Ascending aorta (tissue), 2 donors: ENCODE results near the gene MTF2. TPM values are rescaled to one million over a fixed set of nuclear protein-coding genes. Genes with fewer than 3 reads are reported as not detected.
"Not testable (repeated sequence)": the region's sequence is repeated elsewhere in the genome, so short reads cannot be mapped to it uniquely, and the experiment has no call there.

Source experiments
- DNase-seq, 2 donors: peaks; one replicate each; pipeline ENCODE4 v3.0.0-alpha.2; 2019; ENCODE audit warnings: low spot score in 2 of 2
- H3K27ac ChIP-seq, 2 donors: fragments of 200-600 bp; sonication (generic); one replicate each; pipeline ENCODE4 v1.5.1; 2016 to 2017; ENCODE audit warnings: mild to moderate bottlenecking in 1 of 2
- H3K27me3 ChIP-seq: fragments of 200-600 bp; sonication (generic); one replicate; pipeline ENCODE4 v1.5.1; 2017
- H3K36me3 ChIP-seq, 2 donors: fragments of 200-600 bp; sonication (generic); one replicate each; pipeline ENCODE4 v1.5.1; 2016
- H3K4me1 ChIP-seq, 2 donors: fragments of 200-600 bp; sonication (generic); one replicate each; pipeline ENCODE4 v1.5.1; 2016 to 2017; ENCODE audit warnings: mild to moderate bottlenecking in 1 of 2
- H3K4me3 ChIP-seq, 2 donors: fragments of 200-600 bp; sonication (generic); one replicate each; pipeline ENCODE4 v1.5.1; 2016 to 2017; ENCODE audit warnings: mild to moderate bottlenecking in 1 of 2
- H3K9me3 ChIP-seq, 2 donors: fragments of 200-600 bp; sonication (generic); one replicate each; pipeline ENCODE4 v1.5.1; 2016
- intact Hi-C: fragments of 100-400 bp; cut with DNase I; formaldehyde crosslinking; loops from one replicate; pipeline ENCODE4 v1.15.1; 2023
- total RNA-seq: library from RNA; depleted of rRNA; stranded (reverse); fragments of >200 nt; gene quantifications from one replicate; pipeline ENCODE4 v1.1.0, GENCODE V29; 2016
- TF ChIP-seq, protein P1 (sequence below), 3 experiments: fragments of 200-600 bp in 2 of 3; fragments of 450-650 bp in 1 of 3; sonication (generic) in 2 of 3; IDR thresholded peaks; one replicate each; pipeline ENCODE4 v1.5.1; 2016 to 2019; ENCODE audit warnings: antibody characterized with exemption in 3 of 3, mild to moderate bottlenecking in 1 of 3, moderate library complexity in 1 of 3

MTF2 gene
- total RNA-seq: 2.3 TPM

DNA sequence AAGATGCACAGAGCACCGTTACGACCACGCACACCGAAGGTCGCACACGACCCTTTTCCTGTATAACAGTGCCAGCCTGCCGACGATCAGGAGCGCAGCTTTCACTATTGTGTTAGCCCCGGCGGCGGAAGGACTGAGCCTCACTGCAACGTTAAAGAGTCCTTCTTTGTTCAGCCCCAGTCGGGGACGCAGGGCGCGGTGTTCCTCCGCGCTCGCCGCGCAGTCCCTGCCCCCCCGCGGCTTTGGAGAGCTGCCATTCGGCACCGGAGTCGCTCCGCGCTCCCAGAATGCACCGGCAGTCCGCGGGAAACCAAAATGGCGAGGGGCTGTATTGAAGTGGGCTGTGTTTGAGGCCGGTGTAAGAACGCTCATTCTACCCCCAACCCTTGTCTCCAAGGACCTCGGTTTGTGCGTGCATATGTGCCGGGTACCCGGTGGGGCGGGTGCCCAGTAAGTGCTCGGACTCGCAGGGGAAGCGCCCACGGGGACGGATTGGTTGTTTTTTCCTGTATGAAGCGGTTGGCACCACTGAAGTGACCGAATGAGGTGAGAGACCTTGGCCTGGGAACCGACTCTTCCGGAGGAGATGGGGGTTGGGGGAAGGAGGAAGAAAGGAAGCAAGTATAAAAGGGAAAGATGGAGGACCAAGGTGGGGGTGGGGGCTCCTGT is at the start of gene MTF2:
Gene MTF2, plus strand, starts transcription at position 298 of the 669 bp plus-strand sequence. Its CDS starts 244 bp downstream, at position 542.
- no peaks in the 10 kb centered on the region for H3K9me3 ChIP-seq
- H3K4me3 ChIP-seq: peak within 1 kb of the TSS; percentile 78 to 89
- peak within 1 kb of the TSS; percentile 23 to 56 for H3K27ac ChIP-seq
- DNase-seq: peak; percentile 53 to 94
- H3K4me1 ChIP-seq: peaks cover 0 to 16% of the 10 kb centered on the region in 2 donors
- TF ChIP-seq, protein P1, sequence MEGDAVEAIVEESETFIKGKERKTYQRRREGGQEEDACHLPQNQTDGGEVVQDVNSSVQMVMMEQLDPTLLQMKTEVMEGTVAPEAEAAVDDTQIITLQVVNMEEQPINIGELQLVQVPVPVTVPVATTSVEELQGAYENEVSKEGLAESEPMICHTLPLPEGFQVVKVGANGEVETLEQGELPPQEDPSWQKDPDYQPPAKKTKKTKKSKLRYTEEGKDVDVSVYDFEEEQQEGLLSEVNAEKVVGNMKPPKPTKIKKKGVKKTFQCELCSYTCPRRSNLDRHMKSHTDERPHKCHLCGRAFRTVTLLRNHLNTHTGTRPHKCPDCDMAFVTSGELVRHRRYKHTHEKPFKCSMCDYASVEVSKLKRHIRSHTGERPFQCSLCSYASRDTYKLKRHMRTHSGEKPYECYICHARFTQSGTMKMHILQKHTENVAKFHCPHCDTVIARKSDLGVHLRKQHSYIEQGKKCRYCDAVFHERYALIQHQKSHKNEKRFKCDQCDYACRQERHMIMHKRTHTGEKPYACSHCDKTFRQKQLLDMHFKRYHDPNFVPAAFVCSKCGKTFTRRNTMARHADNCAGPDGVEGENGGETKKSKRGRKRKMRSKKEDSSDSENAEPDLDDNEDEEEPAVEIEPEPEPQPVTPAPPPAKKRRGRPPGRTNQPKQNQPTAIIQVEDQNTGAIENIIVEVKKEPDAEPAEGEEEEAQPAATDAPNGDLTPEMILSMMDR (IDR thresholded peaks at IDR 0.05): no peak
- intact Hi-C loops: loop anchor here (1.0 to 2.0 kb wide), 3 partner anchors 101 to 266 kb away; partner anchors contain the start of genes CCDC18, DIPK1A, DR1 and TMED5
- H3K27me3 ChIP-seq: no peaks in the 10 kb centered on the region
- no peaks in the 10 kb centered on the region for H3K36me3 ChIP-seq

DNA sequence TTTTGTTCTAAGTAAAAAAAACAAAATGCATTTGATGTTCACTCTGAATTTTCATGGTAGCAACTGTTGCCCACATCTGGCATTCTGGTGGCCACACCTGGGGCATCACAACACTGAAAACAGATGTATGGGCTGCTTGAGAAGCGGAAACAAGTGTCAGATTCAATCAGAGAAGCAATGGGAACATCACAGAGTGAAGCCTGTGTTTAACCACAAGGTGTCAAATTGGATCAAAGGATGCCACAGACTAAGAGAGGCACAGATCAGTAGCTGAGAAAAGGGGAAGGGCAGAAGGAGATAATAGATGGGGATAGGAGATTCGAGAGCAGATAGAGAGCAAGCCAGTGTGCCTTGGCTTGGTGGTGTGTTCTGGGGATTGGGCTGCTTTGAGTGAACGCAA is 49.8 kb upstream of the MTF2 start:
- Histone ChIP-seq H3K27me3 (no peaks in the 10 kb centered on the region), H3K4me1 (no peaks in the 10 kb centered on the region), H3K27ac (no peak overlapping the region), H3K4me3 (no peak overlapping the region), H3K36me3 (no peaks in the 10 kb centered on the region), H3K9me3 (no peaks in the 10 kb centered on the region)
- no peak for DNase-seq
- TF ChIP-seq, protein P1 (IDR thresholded peaks at IDR 0.05): no peak
- intact Hi-C loops: loop anchor here (10.0 kb wide), 1 partner anchor 155 kb away; the partner anchor contains the start of genes CCDC18 and TMED5

DNA sequence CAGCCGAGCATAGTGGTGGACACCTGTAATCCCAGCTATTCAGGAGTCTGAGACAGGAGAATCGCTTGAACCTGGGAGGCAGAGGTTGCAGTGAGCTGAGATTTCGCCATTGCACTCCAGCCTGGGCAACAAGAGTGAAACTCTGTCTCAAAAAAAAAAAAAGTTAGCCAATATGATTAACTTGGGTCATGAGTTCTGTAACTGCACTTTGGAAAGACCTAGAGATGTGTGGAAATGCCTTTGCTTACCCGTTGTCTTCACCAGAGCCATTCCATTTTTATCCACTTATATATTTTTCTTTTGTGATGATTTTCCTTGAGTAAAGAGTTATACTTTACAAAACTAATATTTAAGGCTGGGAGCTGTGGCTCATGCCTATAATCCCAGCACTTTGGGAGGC is 48.9 kb upstream of the MTF2 start:
- H3K4me3 ChIP-seq, H3K4me1 ChIP-seq, DNase-seq, H3K9me3 ChIP-seq, intact Hi-C loops, H3K27me3 ChIP-seq, H3K27ac ChIP-seq, H3K36me3 ChIP-seq: not testable (repeated sequence)

DNA sequence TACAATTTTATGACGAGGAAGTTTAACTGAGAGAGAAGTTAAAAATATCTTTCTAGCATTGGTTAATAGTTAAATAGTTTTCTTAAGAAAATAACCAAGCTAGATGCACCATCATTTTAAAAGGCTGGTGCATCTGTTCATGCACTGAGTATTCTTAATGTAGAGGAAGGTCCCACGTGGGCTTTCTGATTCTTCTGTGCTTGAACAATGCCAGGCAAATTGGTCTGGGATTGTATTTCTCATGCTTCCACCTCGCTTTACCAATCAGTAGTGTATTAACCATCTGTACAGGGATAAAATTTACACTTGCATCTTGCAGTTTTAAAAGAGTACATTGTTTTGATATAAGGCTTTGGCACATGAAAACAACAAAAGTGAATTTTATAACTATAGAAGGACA is 47.4 kb upstream of the MTF2 start:
- Histone ChIP-seq H3K4me3 (no peak overlapping the region), H3K27ac (no peak overlapping the region), H3K9me3 (no peaks in the 10 kb centered on the region), H3K4me1 (no peaks in the 10 kb centered on the region), H3K27me3 (no peaks in the 10 kb centered on the region), H3K36me3 (no peaks in the 10 kb centered on the region)
- TF ChIP-seq, protein P1 (IDR thresholded peaks at IDR 0.05): no peak
- no peak for DNase-seq
- intact Hi-C loops: no loop called here

DNA sequence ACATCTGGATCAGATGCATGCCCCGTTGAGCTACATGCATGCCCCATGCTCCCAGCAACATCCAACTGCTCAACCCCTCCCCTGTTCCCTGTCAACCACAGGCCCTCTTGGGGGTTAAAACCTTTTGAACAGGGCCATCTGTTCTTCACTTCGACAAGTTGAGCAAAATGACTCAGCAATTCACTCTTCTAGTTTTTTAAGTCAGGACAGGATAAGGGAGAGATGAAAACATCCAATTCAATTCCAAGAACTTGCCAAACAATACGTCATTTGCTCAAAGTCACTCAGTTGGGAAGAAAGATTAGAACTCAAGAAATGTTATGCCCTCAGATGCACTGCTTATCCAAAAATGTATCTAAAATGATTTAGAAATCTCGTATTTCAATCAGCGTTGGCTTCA is 46.1 kb upstream of the MTF2 start:
- no peaks in the 10 kb centered on the region for H3K36me3 ChIP-seq
- no peaks in the 10 kb centered on the region for H3K9me3 ChIP-seq
- H3K27me3 ChIP-seq: no peaks in the 10 kb centered on the region
- intact Hi-C loops: no loop called here
- H3K4me3 ChIP-seq: no peak overlapping the region
- TF ChIP-seq, protein P1 (IDR thresholded peaks at IDR 0.05): no peak
- H3K27ac ChIP-seq: no peak overlapping the region
- H3K4me1 ChIP-seq: no peaks in the 10 kb centered on the region
- no peak for DNase-seq

DNA sequence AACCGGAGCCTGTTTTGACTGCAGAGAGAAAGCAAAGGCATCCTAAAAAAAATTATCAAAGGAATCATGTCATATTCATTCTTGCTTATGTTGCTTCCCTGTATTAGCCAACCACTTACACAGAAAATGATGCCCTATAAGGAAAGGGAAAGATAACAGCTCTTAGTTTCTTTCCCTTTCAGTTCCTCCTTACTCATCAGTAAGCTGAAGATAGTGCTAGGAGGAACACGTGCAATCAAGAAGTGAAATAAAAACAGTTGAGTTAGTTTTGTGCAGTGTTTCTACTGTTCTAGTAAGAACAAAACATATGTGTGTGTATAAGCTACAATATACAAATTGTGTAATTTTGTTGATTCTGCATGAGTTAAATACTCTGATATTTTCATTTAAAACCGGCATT is 45.3 kb upstream of the MTF2 start:
- no peak overlapping the region for H3K4me3 ChIP-seq
- no peak for DNase-seq
- no peaks in the 10 kb centered on the region for H3K9me3 ChIP-seq
- H3K4me1 ChIP-seq: no peaks in the 10 kb centered on the region
- intact Hi-C loops: no loop called here
- no peaks in the 10 kb centered on the region for H3K36me3 ChIP-seq
- TF ChIP-seq, protein P1 (IDR thresholded peaks at IDR 0.05): no peak
- no peak overlapping the region for H3K27ac ChIP-seq
- no peaks in the 10 kb centered on the region for H3K27me3 ChIP-seq
